ENCODE measurements around the gene OLAH.

Gene OLAH

DNA sequence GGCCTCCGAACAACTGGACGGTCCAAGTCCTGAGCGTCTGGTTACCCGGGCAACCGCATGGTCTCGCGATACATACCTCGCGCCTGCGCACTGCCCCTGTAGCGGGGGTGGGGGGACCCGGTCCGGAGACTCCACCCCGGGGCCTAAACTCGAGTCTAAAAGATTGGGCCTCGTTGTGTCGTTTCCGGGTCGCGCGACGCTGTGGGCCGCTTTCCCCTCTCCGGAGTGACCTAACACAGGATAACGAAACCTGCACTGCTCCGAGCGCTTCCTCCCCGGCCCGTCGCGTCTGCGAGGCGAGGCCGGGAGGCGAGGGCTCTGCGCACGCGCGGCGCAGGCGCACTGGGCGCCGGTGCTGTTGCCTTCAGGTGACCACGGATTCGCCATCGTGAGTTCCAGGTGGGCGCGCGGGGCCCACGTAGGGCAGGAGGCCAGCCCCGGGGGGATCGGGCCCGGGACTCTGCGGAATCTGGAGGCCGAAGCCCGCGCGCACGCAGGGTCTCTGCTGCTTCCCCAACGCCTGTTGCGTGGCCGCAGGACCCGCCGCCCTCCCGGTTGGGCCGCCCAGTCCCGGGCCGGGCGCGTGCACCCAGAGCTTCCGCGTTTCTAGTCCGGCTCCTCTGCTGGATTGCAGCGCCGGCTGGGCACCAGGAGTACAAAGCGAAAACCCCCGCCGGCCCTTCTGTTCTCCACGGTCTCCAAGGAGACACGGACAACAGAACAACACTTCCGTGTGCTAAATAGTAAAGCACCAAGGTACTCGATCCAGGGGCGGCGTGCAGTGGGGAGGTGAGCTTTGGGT, 53.5 kb downstream of the OLAH start, which contains the start of gene RPP38 (continued):
- TF ChIP-seq ZNF692 (tag by site-specific recombination; IDR thresholded peaks at IDR 0.05) (peak; percentile 96), ATF2 (tag by site-specific recombination; IDR thresholded peaks at IDR 0.05; ENCODE audit: low read depth) (no peak), ZNF660 (tag by site-specific recombination; IDR thresholded peaks at IDR 0.05) (peak; percentile 55; the same call in 1 of the 2 replicates), ZNF449 (tag by site-specific recombination; IDR thresholded peaks at IDR 0.05) (peak; percentile 85), MYNN (tag by site-specific recombination; IDR thresholded peaks at IDR 0.05; ENCODE audit: borderline replicate concordance) (no peak), ZNF501 (tag by site-specific recombination; IDR thresholded peaks at IDR 0.05) (peak; percentile 96), ZNF792 (tag by site-specific recombination; IDR thresholded peaks at IDR 0.05) (no peak), ZSCAN5A (tag by site-specific recombination; IDR thresholded peaks at IDR 0.05) (peak; percentile 61; the same call in 1 of the 2 replicates), KLF17 (tag by site-specific recombination; IDR thresholded peaks at IDR 0.05) (0 out of 2 replicates have a peak, but pooled peaks have one; percentile 29), TRIM28 (IDR thresholded peaks at IDR 0.05; ENCODE audit: borderline replicate concordance, low read length) (no peak), ZNF596 (tag by site-specific recombination; IDR thresholded peaks at IDR 0.05) (0 out of 2 replicates have a peak, but pooled peaks have one; percentile 46), ZIC2 (tag by site-specific recombination; IDR thresholded peaks at IDR 0.05) (peak; percentile 14; the same call in 1 of the 2 replicates), ZNF600 (tag by site-specific recombination; IDR thresholded peaks at IDR 0.05) (peak; percentile 52; the same call in 1 of the 2 replicates), ZNF514 (tag by site-specific recombination; IDR thresholded peaks at IDR 0.05) (no peak), ZBTB20 (tag by site-specific recombination; IDR thresholded peaks at IDR 0.05) (peak; percentile 99), ZBTB6 (tag by site-specific recombination; IDR thresholded peaks at IDR 0.05) (0 out of 2 replicates have a peak, but pooled peaks have one; percentile 4), ZNF76 (tag by site-specific recombination; IDR thresholded peaks at IDR 0.05; ENCODE audit: borderline replicate concordance, low read depth) (0 out of 2 replicates have a peak, but pooled peaks have one; percentile 56), ZNF292 (tag by site-specific recombination; IDR thresholded peaks at IDR 0.05; ENCODE audit: borderline replicate concordance, low read depth) (no peak), ZNF391 (tag by site-specific recombination; IDR thresholded peaks at IDR 0.05; ENCODE audit: borderline replicate concordance, low read depth) (peak; percentile 68; the same call in 1 of the 2 replicates), ZBTB8A (tag by site-specific recombination; IDR thresholded peaks at IDR 0.05) (peak; percentile 75), ZNF394 (tag by site-specific recombination; IDR thresholded peaks at IDR 0.05; ENCODE audit: borderline replicate concordance) (peak; percentile 63), ZBTB11 (tag by site-specific recombination; conservative IDR thresholded peaks at IDR 0.05; ENCODE audit: low read depth) (peak; percentile 91), ZSCAN23 (tag by site-specific recombination; IDR thresholded peaks at IDR 0.05) (0 out of 2 replicates have a peak, but pooled peaks have one; percentile 26), ZSCAN16 (tag by site-specific recombination; IDR thresholded peaks at IDR 0.05) (peak; percentile 56; the same call in 1 of the 2 replicates), KLF8 (tag by site-specific recombination; IDR thresholded peaks at IDR 0.05) (peak; percentile 80), EGR2 (tag by site-specific recombination; IDR thresholded peaks at IDR 0.05; ENCODE audit: low read depth) (peak; percentile 69)
